ENCODE results near the gene E4F1.

DNA sequence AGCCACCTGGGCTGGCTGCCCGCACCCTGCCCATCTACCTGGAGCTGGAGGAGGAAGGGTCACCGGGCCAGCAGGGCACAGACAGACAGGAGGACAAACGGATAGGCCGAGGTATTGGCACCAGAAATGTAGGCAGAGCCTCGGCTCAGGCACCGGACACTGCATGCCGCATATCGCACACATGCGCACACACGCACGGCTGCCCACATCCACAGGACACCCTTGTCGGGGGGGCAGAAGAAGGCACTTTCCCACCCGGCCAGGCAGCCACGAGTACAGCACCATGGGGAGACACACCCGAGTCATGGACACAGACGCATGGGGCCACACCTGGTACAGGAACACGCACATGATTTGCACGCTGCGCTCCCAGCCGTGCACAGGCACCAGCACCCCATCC is 41.4 kb upstream of the E4F1 start:
- TF ChIP-seq, protein P1, sequence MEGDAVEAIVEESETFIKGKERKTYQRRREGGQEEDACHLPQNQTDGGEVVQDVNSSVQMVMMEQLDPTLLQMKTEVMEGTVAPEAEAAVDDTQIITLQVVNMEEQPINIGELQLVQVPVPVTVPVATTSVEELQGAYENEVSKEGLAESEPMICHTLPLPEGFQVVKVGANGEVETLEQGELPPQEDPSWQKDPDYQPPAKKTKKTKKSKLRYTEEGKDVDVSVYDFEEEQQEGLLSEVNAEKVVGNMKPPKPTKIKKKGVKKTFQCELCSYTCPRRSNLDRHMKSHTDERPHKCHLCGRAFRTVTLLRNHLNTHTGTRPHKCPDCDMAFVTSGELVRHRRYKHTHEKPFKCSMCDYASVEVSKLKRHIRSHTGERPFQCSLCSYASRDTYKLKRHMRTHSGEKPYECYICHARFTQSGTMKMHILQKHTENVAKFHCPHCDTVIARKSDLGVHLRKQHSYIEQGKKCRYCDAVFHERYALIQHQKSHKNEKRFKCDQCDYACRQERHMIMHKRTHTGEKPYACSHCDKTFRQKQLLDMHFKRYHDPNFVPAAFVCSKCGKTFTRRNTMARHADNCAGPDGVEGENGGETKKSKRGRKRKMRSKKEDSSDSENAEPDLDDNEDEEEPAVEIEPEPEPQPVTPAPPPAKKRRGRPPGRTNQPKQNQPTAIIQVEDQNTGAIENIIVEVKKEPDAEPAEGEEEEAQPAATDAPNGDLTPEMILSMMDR (IDR thresholded peaks at IDR 0.05; ENCODE audit: borderline replicate concordance, extremely low read depth, low read length, poor library complexity, severe bottlenecking): no peak
- no peak for TF ChIP-seq EZH2 (IDR thresholded peaks at IDR 0.05; ENCODE audit: borderline replicate concordance, low read depth, low read length, severe bottlenecking)
